HG03103 (cell line): ENCODE results near the gene KPNA2.
"Not testable (repeated sequence)": the region's sequence is repeated elsewhere in the genome, so short reads cannot be mapped to it uniquely, and the experiment has no call there.

Experiments used
- ATAC-seq: cut with Tn5 transposase; IDR thresholded peaks from one replicate; pipeline ENCODE4 v1.9.1; 2021; ENCODE audit warnings: low read depth; ENCODE audit not compliant: unreplicated experiment

KPNA2 gene

GRCh38 chr17:68054296-68054900 is 18.9 kb downstream of the KPNA2 start:
- ATAC-seq = no peak

- no peak for ATAC-seq
Measured at GRCh38 chr17:68057531-68057952, 22.0 kb downstream of the KPNA2 start.

GRCh38 chr17:68060336-68060735 is 24.8 kb downstream of the KPNA2 start:
- no peak for ATAC-seq

- ATAC-seq = no peak
Measured at GRCh38 chr17:68061512-68062313, 26.2 kb downstream of the KPNA2 start.

GRCh38 chr17:68065366-68065765 is 29.8 kb downstream of the KPNA2 start:
- ATAC-seq = not testable (repeated sequence)

GRCh38 chr17:68068512-68068911 is 33.0 kb downstream of the KPNA2 start:
- not testable (repeated sequence) for ATAC-seq

- ATAC-seq = not testable (repeated sequence)
Measured at GRCh38 chr17:68070582-68071444, 35.3 kb downstream of the KPNA2 start.

GRCh38 chr17:68074279-68074678 is 38.7 kb downstream of the KPNA2 start:
- no peak for ATAC-seq

GRCh38 chr17:68075953-68076607 is 40.5 kb downstream of the KPNA2 start:
- not testable (repeated sequence) for ATAC-seq

GRCh38 chr17:68077498-68077897 is 42.0 kb downstream of the KPNA2 start:
- ATAC-seq = not testable (repeated sequence)

- ATAC-seq = no peak
Measured at GRCh38 chr17:68080411-68081150, 45.0 kb downstream of the KPNA2 start.

GRCh38 chr17:68081305-68082265 is 46.0 kb downstream of the KPNA2 start:
- not testable (repeated sequence) for ATAC-seq

GRCh38 chr17:68085771-68086381 is 50.3 kb downstream of the KPNA2 start:
- no peak for ATAC-seq

GRCh38 chr17:68086666-68087065 is 51.1 kb downstream of the KPNA2 start:
- not testable (repeated sequence) for ATAC-seq

GRCh38 chr17:68087131-68087623 is 51.6 kb downstream of the KPNA2 start:
- peak; percentile 43 for ATAC-seq

GRCh38 chr17:68087851-68088250 is 52.3 kb downstream of the KPNA2 start:
- ATAC-seq = no peak

GRCh38 chr17:68089881-68090280 is 54.3 kb downstream of the KPNA2 start:
- ATAC-seq = no peak

- ATAC-seq = no peak
Measured at GRCh38 chr17:68094481-68095078, 59.0 kb downstream of the KPNA2 start.
